Neural cell (in vitro differentiated cells): ENCODE results near the gene ADAT1.

Experiments
- CTCF ChIP-seq: fragments of 450-650 bp; IDR thresholded peaks from 2 replicates; pipeline ENCODE4 v1.5.1; 2014; ENCODE audit warnings: antibody characterized with exemption, mild to moderate bottlenecking, moderate library complexity; ENCODE audit not compliant: poor library complexity, severe bottlenecking
- EP300 ChIP-seq: fragments of 450-650 bp; conservative IDR thresholded peaks from 2 replicates; pipeline ENCODE4 v1.6.1; 2014; ENCODE audit warnings: antibody characterized with exemption, mild to moderate bottlenecking, moderate library complexity; ENCODE audit not compliant: poor library complexity, severe bottlenecking
- MXI1 ChIP-seq: fragments of 450-650 bp; conservative IDR thresholded peaks from 2 replicates; pipeline ENCODE4 v1.6.1; 2014; ENCODE audit warnings: antibody characterized with exemption, mild to moderate bottlenecking; ENCODE audit not compliant: poor library complexity, severe bottlenecking
- RAD21 ChIP-seq: fragments of 450-650 bp; conservative IDR thresholded peaks from 2 replicates; pipeline ENCODE4 v1.6.1; 2014; ENCODE audit warnings: antibody characterized with exemption, mild to moderate bottlenecking, moderate library complexity
- TAF1 ChIP-seq: IDR thresholded peaks from 2 replicates; pipeline ENCODE4 v1.6.1; 2012; ENCODE audit warnings: low read depth

- TF ChIP-seq CTCF (no peak), MXI1 (no peak), EP300 (no peak), TAF1 (no peak), RAD21 (no peak)
Measured at GRCh38 chr16:75558846-75559401, 64.2 kb downstream of the ADAT1 start.
